ENCODE measurements around the gene ABCA4.

ABCA4 gene

GRCh38 chr1:94048413-94049164 is 72.4 kb downstream of the ABCA4 start:
- DNase-seq: no peak

GRCh38 chr1:94047949-94048348 is 73.0 kb downstream of the ABCA4 start:
- DNase-seq: no peak

GRCh38 chr1:94045465-94046056 is 75.4 kb downstream of the ABCA4 start:
- DNase-seq: no peak

GRCh38 chr1:94044891-94045290 is 76.1 kb downstream of the ABCA4 start:
- no peak for DNase-seq

- DNase-seq: no peak
Measured at GRCh38 chr1:94044290-94044790, 76.6 kb downstream of the ABCA4 start.

GRCh38 chr1:94043738-94044289 is 77.1 kb downstream of the ABCA4 start:
- DNase-seq: no peak

- DNase-seq: no peak
Measured at GRCh38 chr1:94042388-94042787, 78.6 kb downstream of the ABCA4 start.

- no peak for DNase-seq
Measured at GRCh38 chr1:94039871-94040569, 80.9 kb downstream of the ABCA4 start.

- no peak for DNase-seq
Measured at GRCh38 chr1:94039514-94039870, 81.5 kb downstream of the ABCA4 start.

GRCh38 chr1:94038511-94038910 is 82.4 kb downstream of the ABCA4 start:
- DNase-seq: no peak

- no peak for DNase-seq
Measured at GRCh38 chr1:94037392-94038229, 83.3 kb downstream of the ABCA4 start.

- DNase-seq: no peak
Measured at GRCh38 chr1:94036730-94037129, 84.2 kb downstream of the ABCA4 start.

GRCh38 chr1:94033849-94034248 is 87.1 kb downstream of the ABCA4 start:
- DNase-seq: no peak

- no peak for DNase-seq
Measured at GRCh38 chr1:94032637-94033036, 88.3 kb downstream of the ABCA4 start.

GRCh38 chr1:94031591-94031990 is 89.4 kb downstream of the ABCA4 start:
- no peak for DNase-seq

GRCh38 chr1:94031154-94031553 is 89.8 kb downstream of the ABCA4 start:
- no peak for DNase-seq

GRCh38 chr1:94029130-94029993 is 91.6 kb downstream of the ABCA4 start:
- no peak for DNase-seq

- no peak for DNase-seq
Measured at GRCh38 chr1:94027721-94028515, 93.0 kb downstream of the ABCA4 start.

GRCh38 chr1:94026619-94027380 is 94.1 kb downstream of the ABCA4 start:
- DNase-seq: no peak

Data from NCI-H1436 treated with DMSO at 0.1 percent for 48 hours (cell line).